MCF 10A (cell line): ENCODE results near the gene TMEM201. TPM values are rescaled to one million over a fixed set of nuclear protein-coding genes. Genes with fewer than 3 reads are reported as not detected.

Experiments
- BruUV-seq: library from RNA; stranded (reverse); fragments of 400-500 nt; replicated peaks from 2 replicates; lab custom pipeline; 2021; lab: Mats Ljungman, UMichigan
- CTCF ChIA-PET: fragments of 300-600 bp; sonication (Branson Sonifier 250); formaldehyde crosslinking; extraction: SDS; loops from one replicate; lab custom pipeline; 2021; ENCODE audit warnings: antibody characterized with exemption, inconsistent platforms; lab: Yijun Ruan, JAX
- POLR2A ChIA-PET: fragments of 300-600, 350-650 bp; sonication (Branson Sonifier 250); formaldehyde crosslinking; extraction: SDS; loops from one replicate; lab custom pipeline; 2020; ENCODE audit warnings: antibody characterized with exemption, inconsistent platforms; lab: Yijun Ruan, JAX
- DNase-seq: peaks from one replicate; pipeline ENCODE4 v3.0.0-alpha.2; 2018; ENCODE audit not compliant: unreplicated experiment
- H3K27ac Mint-ChIP-seq: one replicate; pipeline ENCODE4 v1.8.0; 2022; ENCODE audit warnings: mild to moderate bottlenecking, low read depth, mixed read lengths; ENCODE audit not compliant: unreplicated experiment
- H3K27me3 Mint-ChIP-seq: one replicate; pipeline ENCODE4 v1.8.0; 2022; ENCODE audit warnings: mixed read lengths; ENCODE audit not compliant: insufficient read depth, unreplicated experiment
- H3K36me3 Mint-ChIP-seq: one replicate; pipeline ENCODE4 v1.8.0; 2022; ENCODE audit warnings: mild to moderate bottlenecking, moderate library complexity, mixed read lengths; ENCODE audit not compliant: insufficient read depth, unreplicated experiment
- H3K4me1 Mint-ChIP-seq: one replicate; pipeline ENCODE4 v1.8.0; 2022; ENCODE audit warnings: mixed read lengths; ENCODE audit not compliant: insufficient read depth, unreplicated experiment
- H3K4me3 Mint-ChIP-seq: one replicate; pipeline ENCODE4 v1.8.0; 2022; ENCODE audit warnings: mild to moderate bottlenecking, moderate library complexity, mixed read lengths; ENCODE audit not compliant: unreplicated experiment
- H3K9me3 Mint-ChIP-seq: one replicate; pipeline ENCODE4 v1.8.0; 2022; ENCODE audit warnings: mixed read lengths; ENCODE audit not compliant: unreplicated experiment
- CTCF ChIP-seq: fragments of 200-600 bp; IDR thresholded peaks from one replicate; pipeline ENCODE4 v1.8.0; 2022; ENCODE audit warnings: antibody characterized with exemption, mild to moderate bottlenecking; ENCODE audit not compliant: unreplicated experiment
- intact Hi-C: fragments of 100-400 bp; cut with micrococcal nuclease; formaldehyde crosslinking; loops from 2 replicates; pipeline ENCODE4 v1.14.1; 2022
- total RNA-seq: library from RNA; stranded (reverse); gene quantifications from 2 replicates; pipeline ENCODE4 v1.2.3, GENCODE V29; 2022

TMEM201 gene
- total RNA-seq, 1 experiment from 2014 or later, result 11.1 TPM

DNA sequence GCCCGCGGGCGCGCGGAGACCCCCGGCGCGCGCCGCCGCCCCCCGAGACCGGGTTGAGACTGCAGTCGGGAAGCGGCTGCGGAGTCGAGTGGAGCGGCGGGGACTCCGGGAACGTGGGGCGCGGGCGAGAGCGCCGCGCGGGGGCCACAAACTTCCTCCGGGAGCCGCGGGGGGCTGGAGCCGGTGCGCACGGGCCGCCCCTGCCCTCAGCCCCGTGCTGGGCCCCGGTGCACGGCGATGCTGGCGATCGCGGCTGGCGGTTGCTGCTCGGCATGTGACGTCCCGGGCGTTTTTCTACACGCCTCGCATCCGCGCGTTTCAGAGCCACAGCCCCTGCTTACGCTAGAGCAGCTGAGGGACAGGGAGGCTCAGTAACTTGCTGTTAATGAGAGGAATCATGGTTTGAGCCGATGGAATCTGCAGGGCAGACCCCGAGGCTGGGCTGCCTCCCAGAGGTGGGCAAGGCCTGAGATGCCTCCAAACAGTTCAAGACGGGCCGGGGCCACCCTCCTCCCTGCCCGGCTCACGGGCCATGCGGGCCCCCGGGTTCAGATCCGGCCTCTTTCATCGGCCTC, 520 bp downstream of the TMEM201 start:
- H3K27ac Mint-ChIP-seq, result peak overlapping the region; percentile 32
- peaks cover 6% of the 10 kb centered on the region for H3K36me3 Mint-ChIP-seq
- ChIA-PET CTCF (interaction anchor here (0.6 to 1.0 kb wide), 5 partner anchors 9 to 355 kb away, joined by 3 to 6 read pairs (median 4); no protein-coding TSS in a partner anchor), POLR2A (interaction anchor here (0.7 to 1.4 kb wide), 6 partner anchors 19 to 354 kb away, joined by 3 to 4 read pairs (median 3); partner anchors contain the start of genes H6PD, LZIC and NMNAT1)
- H3K9me3 Mint-ChIP-seq, result no peaks in the 10 kb centered on the region
- intact Hi-C loops, result no loop called here
- TF ChIP-seq CTCF, result no peak
- peaks cover 16% of the 10 kb centered on the region for H3K4me1 Mint-ChIP-seq
- H3K4me3 Mint-ChIP-seq, result peak overlapping the region; percentile 75
- H3K27me3 Mint-ChIP-seq, result no peaks in the 10 kb centered on the region
- peak; percentile 21 for DNase-seq
- BruUV-seq, result no TSS peak

GRCh38 chr1:9589719-9590157, 1.0 kb downstream of the TMEM201 start:
- H3K36me3 Mint-ChIP-seq, result peaks cover 6% of the 10 kb centered on the region
- BruUV-seq, result TSS peak; percentile 21
- peak overlapping the region; percentile 32 for H3K27ac Mint-ChIP-seq
- ChIA-PET POLR2A (interaction anchor here (0.6 to 1.4 kb wide), 7 partner anchors 20 to 355 kb away, joined by 3 to 4 read pairs (median 3); partner anchors contain the start of genes H6PD, LZIC and NMNAT1), CTCF (interaction anchor here (0.6 to 1.0 kb wide), 5 partner anchors 9 to 356 kb away, joined by 3 to 6 read pairs (median 4); no protein-coding TSS in a partner anchor)
- H3K27me3 Mint-ChIP-seq, result no peaks in the 10 kb centered on the region
- DNase-seq, result peak; percentile 32
- H3K4me3 Mint-ChIP-seq, result peak overlapping the region; percentile 75
- TF ChIP-seq CTCF, result no peak
- H3K4me1 Mint-ChIP-seq, result peaks cover 16% of the 10 kb centered on the region
- intact Hi-C loops, result no loop called here
- no peaks in the 10 kb centered on the region for H3K9me3 Mint-ChIP-seq

DNA sequence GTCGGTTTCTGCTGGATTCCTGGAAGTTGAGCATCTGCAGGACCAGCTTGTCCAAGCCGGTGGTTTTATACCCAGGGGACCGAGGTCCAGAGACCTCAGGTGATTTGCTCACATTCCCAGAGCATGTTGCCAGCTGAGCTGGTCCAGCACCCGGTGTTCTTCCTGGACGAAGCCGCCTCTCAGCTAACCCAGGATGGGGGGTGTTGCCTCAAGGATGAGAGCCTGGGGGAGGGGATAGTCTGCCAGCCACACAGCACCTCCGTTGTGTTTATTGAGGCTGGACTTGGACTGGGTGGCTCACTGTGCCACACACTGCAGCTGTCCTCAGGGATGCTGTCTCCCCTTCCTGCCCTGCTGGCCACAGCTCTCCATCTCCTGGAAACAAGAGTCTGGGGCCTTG, 1.5 kb downstream of the TMEM201 start:
- Mint-ChIP-seq H3K4me1 (peaks cover 16% of the 10 kb centered on the region), H3K9me3 (no peaks in the 10 kb centered on the region), H3K36me3 (peaks cover 6% of the 10 kb centered on the region), H3K27ac (no peak overlapping the region), H3K4me3 (peak overlapping the region; percentile 75), H3K27me3 (no peaks in the 10 kb centered on the region)
- intact Hi-C loops, result no loop called here
- ChIA-PET POLR2A (interaction anchor here (0.6 to 1.4 kb wide), 6 partner anchors 20 to 355 kb away, joined by 3 to 4 read pairs (median 3); partner anchors contain the start of genes H6PD, LZIC and NMNAT1), CTCF (interaction anchor here (0.9 to 1.0 kb wide), 3 partner anchors 8 to 95 kb away, joined by 4 to 6 read pairs (median 4); no protein-coding TSS in a partner anchor)
- DNase-seq, result no peak
- TF ChIP-seq CTCF, result no peak
- BruUV-seq, result no TSS peak

DNA sequence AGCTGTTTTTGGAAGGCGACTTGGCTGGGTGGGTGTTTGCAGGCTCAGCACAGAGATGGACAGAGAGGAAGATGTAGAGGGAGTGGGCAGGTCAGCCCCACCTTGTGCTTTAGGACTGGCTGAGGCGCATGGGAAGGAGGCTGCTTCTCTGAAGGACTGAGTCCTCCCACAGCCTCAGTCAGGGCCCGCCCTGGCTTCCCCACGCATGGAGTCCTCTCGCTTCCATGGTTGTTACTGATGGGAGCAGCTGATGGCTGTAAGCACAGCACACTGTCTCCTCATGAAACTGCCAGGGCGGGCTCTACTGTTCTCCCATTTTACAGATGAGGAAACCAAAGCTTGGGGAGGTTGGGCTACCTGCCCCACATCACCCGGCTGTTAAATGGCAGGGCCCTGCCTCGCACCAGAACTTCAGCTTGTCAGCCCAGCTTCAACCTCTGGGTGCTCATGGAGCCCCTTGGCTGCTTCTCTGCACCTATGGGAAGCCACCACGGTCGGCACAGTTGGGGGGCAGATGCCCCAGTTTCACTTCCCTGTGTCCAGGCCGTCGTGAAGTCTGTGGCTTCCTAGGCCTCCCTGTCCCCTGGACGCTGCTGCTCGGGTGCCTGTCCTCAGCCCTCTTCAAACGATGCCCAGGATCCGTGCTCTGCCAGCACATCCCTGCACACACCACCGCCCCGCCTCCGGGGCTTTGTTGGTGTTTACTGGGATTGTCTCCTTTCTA, 2.4 kb downstream of the TMEM201 start:
- Mint-ChIP-seq H3K27ac (no peak overlapping the region), H3K36me3 (peaks cover 6% of the 10 kb centered on the region), H3K9me3 (no peaks in the 10 kb centered on the region), H3K4me1 (peaks cover 16% of the 10 kb centered on the region), H3K4me3 (peak overlapping the region; percentile 4), H3K27me3 (no peaks in the 10 kb centered on the region)
- intact Hi-C loops, result no loop called here
- ChIA-PET POLR2A (interaction anchor here (0.7 kb wide), 1 partner anchor 643 kb away, joined by 3 read pairs; no protein-coding TSS in a partner anchor), CTCF (interaction anchor here (0.6 to 0.8 kb wide), 4 partner anchors 18 to 619 kb away, joined by 3 to 4 read pairs (median 3); partner anchors contain the start of gene KIF1B)
- no peak for DNase-seq
- BruUV-seq, result no TSS peak
- TF ChIP-seq CTCF, result no peak
